ENCODE data around the gene SORCS2. TPM values are rescaled to one million over a fixed set of nuclear protein-coding genes. Genes with fewer than 3 reads are reported as not detected.

The SORCS2 gene
- total and polyA plus RNA-seq, 2 of the 8 experiments (the other 6 are each of a cell fraction or from before 2014, with no cell fraction given) = 0.36 to 1.8 TPM

GRCh38 chr4:7737268-7737645 lies 544.9 kb downstream of the SORCS2 start:
- 0 out of 7 replicates have a peak, but pooled peaks cover 0 to 2% (median 0%) of the 10 kb centered on the region in 4 experiments for H3K27me3 ChIP-seq (replicated peaks in 1 of 4; ENCODE audit: control insufficient read depth in 3 of 4, extremely low read depth in 1 of 4, insufficient read depth in 3 of 4, low read length in 3 of 4)
- no peak overlapping the region for H3K4me2 ChIP-seq (ENCODE audit: insufficient read depth in 1 of 2, low read depth in 2 of 2, low read length in 2 of 2)
- H3K4me3 ChIP-seq (ENCODE audit: extremely low read depth in 1 of 4, insufficient read depth in 2 of 4, low read depth in 3 of 4, low read length in 4 of 4) = no peak overlapping the region
- no peak for FAIRE-seq
- POLR2A ChIA-PET (ENCODE audit: partially characterized antibody) = no interaction called here
- H2BK20ac ChIP-seq (ENCODE audit: low read length) = no peak overlapping the region
- H3K56ac ChIP-seq (replicated peaks; ENCODE audit: insufficient read length, low read depth, low read length) = no peak overlapping the region
- no peak overlapping the region; the same call in 1 of the 2 replicates for H4K8ac ChIP-seq (ENCODE audit: extremely low read depth, insufficient read depth, low read length)
- TF ChIP-seq SIRT6 (IDR thresholded peaks at IDR 0.05; ENCODE audit: low read length) = no peak
- TF ChIP-seq POLR2AphosphoS5 (IDR thresholded peaks at IDR 0.05; ENCODE audit: low read depth, low read length) = no peak
- no peak for TF ChIP-seq ZNF274 (IDR thresholded peaks at IDR 0.05; ENCODE audit: borderline replicate concordance, extremely low read depth, low read length)
- TF ChIP-seq NANOG (IDR thresholded peaks at IDR 0.05; ENCODE audit: insufficient read depth, low read depth, low read length, poor library complexity, severe bottlenecking) = no peak
- no peak for TF ChIP-seq JUN (IDR thresholded peaks at IDR 0.05; ENCODE audit: low read depth, low read length)
- TF ChIP-seq CBX8 (IDR thresholded peaks at IDR 0.05; ENCODE audit: borderline replicate concordance, low read depth, low read length) = no peak
- TF ChIP-seq BRCA1 (IDR thresholded peaks at IDR 0.05; ENCODE audit: low read depth, low read length) = no peak
- no peak for TF ChIP-seq SUZ12 (IDR thresholded peaks at IDR 0.05; ENCODE audit: low read length)
- no peak for TF ChIP-seq CBX5 (IDR thresholded peaks at IDR 0.05; ENCODE audit: low read depth, low read length)
- TF ChIP-seq GABPA (IDR thresholded peaks at IDR 0.05; ENCODE audit: borderline replicate concordance, insufficient read depth, low read length) = no peak
- TF ChIP-seq YY1 (IDR thresholded peaks at IDR 0.05; ENCODE audit: low read depth, low read length) = no peak
- TF ChIP-seq KDM5A (IDR thresholded peaks at IDR 0.05; ENCODE audit: low read length) = no peak
- no peak overlapping the region for H3K27ac ChIP-seq (ENCODE audit: low read depth, low read length)
- H3K4ac ChIP-seq (replicated peaks; ENCODE audit: insufficient read length, low read depth, low read length) = no peak overlapping the region
- CTCF ChIA-PET (ENCODE audit: partially characterized antibody) = interaction anchor here (0.9 kb wide), 1 partner anchor 62 kb away, joined by 3 read pairs; no protein-coding TSS in a partner anchor
- H3K18ac ChIP-seq (ENCODE audit: extremely low read depth, low read length) = no peak overlapping the region
- H3K79me1 ChIP-seq (ENCODE audit: low read depth, low read length) = no peaks in the 10 kb centered on the region
- no peak overlapping the region for H3K23ac ChIP-seq (ENCODE audit: insufficient read length)
- H3K4me1 ChIP-seq (replicated peaks in 1 of 4; ENCODE audit: control insufficient read depth in 3 of 4, insufficient read depth in 4 of 4, low read length in 3 of 4) = no peaks in the 10 kb centered on the region; a peak in 2 of 7 replicates
- no peak overlapping the region for H2BK15ac ChIP-seq (ENCODE audit: low read length)
- H3K9me3 ChIP-seq (ENCODE audit: insufficient read depth in 2 of 2, low read depth in 1 of 2, low read length in 1 of 2) = no peaks in the 10 kb centered on the region
- H2BK12ac ChIP-seq (ENCODE audit: low read depth, low read length) = no peak overlapping the region
- no peak overlapping the region for H2AK5ac ChIP-seq (ENCODE audit: low read depth, low read length)
- H3K9ac ChIP-seq (replicated peaks in 1 of 4; ENCODE audit: extremely low read depth in 1 of 4, low read depth in 3 of 4, low read length in 3 of 4) = no peak overlapping the region
- no peaks in the 10 kb centered on the region for H3K23me2 ChIP-seq (ENCODE audit: low read depth, low read length)
- no peak for DNase-seq (ENCODE audit: low read depth in 1 of 2, low spot score in 2 of 2)
- H3K14ac ChIP-seq (ENCODE audit: insufficient read length) = no peak overlapping the region
- H4K91ac ChIP-seq (replicated peaks; ENCODE audit: insufficient read length, low read length) = no peak overlapping the region
- H2BK120ac ChIP-seq (replicated peaks; ENCODE audit: low read depth, low read length) = no peak overlapping the region
- no peak overlapping the region for H4K5ac ChIP-seq (ENCODE audit: insufficient read length, low read depth, low read length)
- peaks cover 0 to 5% of the 10 kb centered on the region in 2 experiments for H4K20me1 ChIP-seq (replicated peaks in 1 of 2; ENCODE audit: control insufficient read depth in 1 of 2, insufficient read depth in 2 of 2, low read length in 2 of 2)
- H3K79me2 ChIP-seq (ENCODE audit: control insufficient read depth in 1 of 2, insufficient read depth in 2 of 2, low read length in 2 of 2) = no peaks in the 10 kb centered on the region
- H2BK5ac ChIP-seq (ENCODE audit: low read depth, low read length) = no peak overlapping the region
- no peaks in the 10 kb centered on the region for H3K36me3 ChIP-seq (ENCODE audit: control insufficient read depth in 2 of 4, insufficient read depth in 4 of 4, low read length in 3 of 4)
- WGBS, 2 experiments (ENCODE audit: extremely low coverage in 1 of 2, insufficient coverage in 1 of 2, insufficient read length in 1 of 2, insufficient replicate concordance in 2 of 2, low coverage in 1 of 2, low lambda C conversion rate in 2 of 2, missing lambda C conversion rate in 1 of 2) = 89% methylated on average over 14 of the region's 14 CpGs; no CpG with 5 or more reads in 1 of the 2 experiments
- H2AFZ ChIP-seq (ENCODE audit: low read length) = no peak overlapping the region
